ENCODE results near the gene MGLL. TPM values are rescaled to one million over a fixed set of nuclear protein-coding genes. Genes with fewer than 3 reads are reported as not detected.

The MGLL gene
- total RNA-seq, 1 donor from 2014 or later = 9.4 TPM

DNA sequence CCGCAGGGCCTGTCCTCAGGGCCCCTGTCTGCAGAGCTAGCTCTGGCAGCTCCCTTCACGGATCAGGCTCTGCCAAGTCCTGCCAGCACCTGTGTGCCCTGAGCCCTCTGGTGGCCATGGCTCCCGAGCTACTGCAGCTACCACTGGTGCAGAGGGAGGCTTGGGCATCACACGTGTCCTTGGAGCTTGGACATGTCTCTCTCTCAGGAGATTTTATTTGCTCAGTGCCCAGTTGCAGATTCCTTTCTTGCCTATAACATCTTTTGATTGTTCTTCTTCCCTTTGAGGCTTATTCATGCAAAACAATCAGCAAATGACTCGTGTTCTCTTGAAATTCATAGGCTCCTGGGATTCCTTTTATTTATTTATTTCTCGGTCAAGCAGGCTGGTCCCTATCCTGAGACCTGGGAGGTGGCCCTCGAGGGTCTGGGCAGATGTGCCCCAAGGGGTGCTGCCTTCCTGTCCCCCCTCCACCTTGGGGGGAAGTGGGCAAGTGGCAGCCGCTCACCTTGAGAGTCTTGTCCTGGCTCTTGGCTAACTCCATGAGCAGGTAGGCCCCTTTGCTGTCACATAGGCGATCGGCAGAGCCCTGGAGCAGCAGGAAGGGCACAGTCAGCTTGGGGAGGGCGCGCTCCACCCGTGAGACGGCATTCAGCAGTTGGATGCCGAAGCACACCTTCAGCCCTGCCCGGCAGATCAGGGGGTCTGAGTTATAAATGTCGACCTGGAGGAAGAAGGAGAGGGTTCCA lies 127.7 kb downstream of the MGLL start:
- Mint-ChIP-seq H3K27me3 (no peaks in the 10 kb centered on the region), H3K9me3 (no peaks in the 10 kb centered on the region), H3K27ac (no peak overlapping the region)

DNA sequence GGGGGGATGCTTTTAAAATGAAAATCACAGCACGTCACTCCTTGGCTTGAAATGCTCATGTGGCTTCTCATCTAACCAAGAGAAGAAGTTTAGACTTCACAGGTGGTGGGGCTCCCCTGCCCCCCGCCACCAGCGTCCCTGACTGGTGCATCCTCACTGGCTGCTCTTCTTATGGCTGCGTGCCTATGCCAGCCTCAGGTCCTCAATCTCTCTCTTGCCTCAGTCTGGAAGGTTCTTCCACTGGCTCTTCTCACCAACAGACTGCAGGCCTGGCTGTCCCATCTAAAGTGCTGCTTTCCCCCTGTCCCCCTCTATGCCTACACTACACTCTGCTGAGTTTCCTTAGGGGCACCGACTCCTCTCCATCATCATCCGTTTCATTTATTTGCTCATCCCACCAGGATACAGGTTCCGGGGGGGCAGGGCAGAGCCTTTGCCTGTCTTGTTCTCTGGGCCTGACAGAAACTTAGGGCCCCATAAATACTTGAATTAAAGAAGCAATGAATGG lies 128.9 kb downstream of the MGLL start:
- Mint-ChIP-seq H3K4me1 (ENCODE audit: unreplicated experiment) (peaks cover 16% of the 10 kb centered on the region), H3K27ac (no peak overlapping the region), H3K9me3 (no peaks in the 10 kb centered on the region), H3K36me3 (no peaks in the 10 kb centered on the region), H3K27me3 (no peaks in the 10 kb centered on the region), H3K4me3 (no peak overlapping the region)
- no peak for DNase-seq (ENCODE audit: extremely low spot score, unreplicated experiment)
- TF ChIP-seq, protein P1, sequence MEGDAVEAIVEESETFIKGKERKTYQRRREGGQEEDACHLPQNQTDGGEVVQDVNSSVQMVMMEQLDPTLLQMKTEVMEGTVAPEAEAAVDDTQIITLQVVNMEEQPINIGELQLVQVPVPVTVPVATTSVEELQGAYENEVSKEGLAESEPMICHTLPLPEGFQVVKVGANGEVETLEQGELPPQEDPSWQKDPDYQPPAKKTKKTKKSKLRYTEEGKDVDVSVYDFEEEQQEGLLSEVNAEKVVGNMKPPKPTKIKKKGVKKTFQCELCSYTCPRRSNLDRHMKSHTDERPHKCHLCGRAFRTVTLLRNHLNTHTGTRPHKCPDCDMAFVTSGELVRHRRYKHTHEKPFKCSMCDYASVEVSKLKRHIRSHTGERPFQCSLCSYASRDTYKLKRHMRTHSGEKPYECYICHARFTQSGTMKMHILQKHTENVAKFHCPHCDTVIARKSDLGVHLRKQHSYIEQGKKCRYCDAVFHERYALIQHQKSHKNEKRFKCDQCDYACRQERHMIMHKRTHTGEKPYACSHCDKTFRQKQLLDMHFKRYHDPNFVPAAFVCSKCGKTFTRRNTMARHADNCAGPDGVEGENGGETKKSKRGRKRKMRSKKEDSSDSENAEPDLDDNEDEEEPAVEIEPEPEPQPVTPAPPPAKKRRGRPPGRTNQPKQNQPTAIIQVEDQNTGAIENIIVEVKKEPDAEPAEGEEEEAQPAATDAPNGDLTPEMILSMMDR (conservative IDR thresholded peaks at IDR 0.05) = no peak

More for the DNA sequence above, 127.7 kb downstream of the MGLL start:
- H3K4me3 Mint-ChIP-seq = no peak overlapping the region
- H3K4me1 Mint-ChIP-seq (ENCODE audit: unreplicated experiment) = peaks cover 14% of the 10 kb centered on the region
- H3K36me3 Mint-ChIP-seq = no peaks in the 10 kb centered on the region
- DNase-seq (ENCODE audit: extremely low spot score, unreplicated experiment) = no peak
- TF ChIP-seq, protein P1 (conservative IDR thresholded peaks at IDR 0.05) = peak; percentile 42

DNA sequence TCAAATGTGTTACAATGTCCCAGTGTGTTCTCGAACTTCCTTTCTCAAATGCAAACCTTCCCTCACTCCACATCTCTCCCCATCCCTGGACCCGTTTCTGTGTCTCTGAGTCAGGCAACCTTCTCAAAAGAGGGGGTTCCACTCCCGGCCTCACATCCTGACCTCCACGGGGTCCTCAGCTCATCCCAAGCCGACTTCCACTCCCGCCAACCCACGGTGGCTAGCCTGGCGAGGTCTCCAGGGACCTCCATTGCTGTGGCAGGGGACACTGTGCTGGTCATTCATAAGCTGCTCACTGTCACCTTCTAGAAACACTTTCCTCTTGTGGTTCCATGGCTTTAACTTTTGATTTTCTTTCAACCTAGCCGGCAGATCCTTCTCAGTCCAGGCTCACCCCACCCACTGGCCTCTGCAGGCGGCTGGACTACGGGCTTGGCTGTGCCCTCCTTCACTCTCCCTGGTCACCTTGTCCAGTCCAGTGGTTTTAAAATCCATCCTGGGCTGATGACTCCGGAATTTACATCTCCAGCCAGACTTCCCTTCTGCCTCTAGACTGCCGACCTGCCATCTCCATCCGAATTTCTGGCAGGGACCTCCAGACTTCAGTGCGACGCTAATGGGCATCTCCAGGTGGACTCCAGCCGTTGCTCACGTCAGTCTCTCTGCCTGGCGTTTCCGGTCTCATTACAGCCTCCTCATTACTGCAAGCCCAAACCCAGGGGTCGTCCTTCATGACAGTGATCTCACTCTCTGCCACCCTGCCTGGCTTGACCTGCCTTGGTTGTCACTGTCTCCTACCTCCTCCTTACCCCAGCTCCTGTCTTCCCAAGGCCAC lies 129.6 kb downstream of the MGLL start:
- Mint-ChIP-seq H3K27me3 (no peaks in the 10 kb centered on the region), H3K27ac (no peak overlapping the region), H3K36me3 (no peaks in the 10 kb centered on the region), H3K9me3 (no peaks in the 10 kb centered on the region), H3K4me1 (ENCODE audit: unreplicated experiment) (peaks cover 16% of the 10 kb centered on the region), H3K4me3 (no peak overlapping the region)
- TF ChIP-seq, protein P1 (conservative IDR thresholded peaks at IDR 0.05) = no peak
- DNase-seq (ENCODE audit: extremely low spot score, unreplicated experiment) = no peak

DNA sequence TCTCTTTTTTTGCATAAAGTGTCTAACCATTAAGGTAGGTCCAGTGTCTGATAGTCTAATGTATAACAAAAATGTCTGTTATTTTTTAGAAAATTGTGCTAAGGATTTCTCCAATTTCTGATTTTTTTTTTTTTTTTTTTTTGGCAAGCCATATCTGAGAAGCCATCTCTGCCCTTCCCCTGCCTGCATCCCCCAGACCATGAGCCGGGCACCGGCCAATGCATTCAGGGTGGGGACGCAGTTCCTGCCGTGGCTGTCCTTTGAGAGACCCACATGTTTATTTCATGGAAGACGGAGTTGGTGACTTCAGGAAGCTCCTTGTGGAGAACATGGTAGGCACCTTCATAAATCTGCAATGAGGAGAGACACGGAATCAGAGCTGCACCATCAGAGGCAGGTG lies 130.3 kb downstream of the MGLL start:
- TF ChIP-seq, protein P1 (conservative IDR thresholded peaks at IDR 0.05) = no peak
- H3K27me3 Mint-ChIP-seq = no peaks in the 10 kb centered on the region
- peaks cover 12% of the 10 kb centered on the region for H3K4me1 Mint-ChIP-seq (ENCODE audit: unreplicated experiment)
- H3K36me3 Mint-ChIP-seq = no peaks in the 10 kb centered on the region
- no peak for DNase-seq (ENCODE audit: extremely low spot score, unreplicated experiment)
- no peak overlapping the region for H3K27ac Mint-ChIP-seq
- no peak overlapping the region for H3K4me3 Mint-ChIP-seq
- no peaks in the 10 kb centered on the region for H3K9me3 Mint-ChIP-seq

DNA sequence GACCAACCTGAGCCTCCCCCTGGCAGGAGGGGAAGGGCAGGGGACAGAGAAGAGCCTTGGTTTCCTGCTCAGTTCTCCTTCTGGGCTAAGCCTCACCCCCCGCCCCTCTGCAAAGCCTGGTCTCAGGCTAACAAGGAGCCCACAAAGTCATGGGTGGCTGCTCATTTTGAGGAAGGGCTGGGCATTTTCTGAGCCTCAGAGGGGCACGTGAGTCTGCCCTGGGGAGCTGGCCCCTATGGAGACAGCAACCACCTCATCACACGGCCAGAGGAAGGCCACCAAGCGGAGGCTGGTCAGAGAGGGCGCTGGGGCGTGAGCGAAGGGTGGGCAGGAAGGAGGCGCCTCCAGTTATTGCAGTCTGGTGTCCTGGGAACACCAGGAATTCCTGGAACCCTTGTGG lies 130.8 kb downstream of the MGLL start:
- H3K27ac Mint-ChIP-seq = no peak overlapping the region
- no peaks in the 10 kb centered on the region for H3K36me3 Mint-ChIP-seq
- TF ChIP-seq, protein P1 (conservative IDR thresholded peaks at IDR 0.05) = no peak
- no peaks in the 10 kb centered on the region for H3K9me3 Mint-ChIP-seq
- no peak overlapping the region for H3K4me3 Mint-ChIP-seq
- H3K27me3 Mint-ChIP-seq = no peaks in the 10 kb centered on the region
- peaks cover 12% of the 10 kb centered on the region for H3K4me1 Mint-ChIP-seq (ENCODE audit: unreplicated experiment)
- no peak for DNase-seq (ENCODE audit: extremely low spot score, unreplicated experiment)
